Measurements from ENCODE around the gene PI16.

The PI16 gene

DNA sequence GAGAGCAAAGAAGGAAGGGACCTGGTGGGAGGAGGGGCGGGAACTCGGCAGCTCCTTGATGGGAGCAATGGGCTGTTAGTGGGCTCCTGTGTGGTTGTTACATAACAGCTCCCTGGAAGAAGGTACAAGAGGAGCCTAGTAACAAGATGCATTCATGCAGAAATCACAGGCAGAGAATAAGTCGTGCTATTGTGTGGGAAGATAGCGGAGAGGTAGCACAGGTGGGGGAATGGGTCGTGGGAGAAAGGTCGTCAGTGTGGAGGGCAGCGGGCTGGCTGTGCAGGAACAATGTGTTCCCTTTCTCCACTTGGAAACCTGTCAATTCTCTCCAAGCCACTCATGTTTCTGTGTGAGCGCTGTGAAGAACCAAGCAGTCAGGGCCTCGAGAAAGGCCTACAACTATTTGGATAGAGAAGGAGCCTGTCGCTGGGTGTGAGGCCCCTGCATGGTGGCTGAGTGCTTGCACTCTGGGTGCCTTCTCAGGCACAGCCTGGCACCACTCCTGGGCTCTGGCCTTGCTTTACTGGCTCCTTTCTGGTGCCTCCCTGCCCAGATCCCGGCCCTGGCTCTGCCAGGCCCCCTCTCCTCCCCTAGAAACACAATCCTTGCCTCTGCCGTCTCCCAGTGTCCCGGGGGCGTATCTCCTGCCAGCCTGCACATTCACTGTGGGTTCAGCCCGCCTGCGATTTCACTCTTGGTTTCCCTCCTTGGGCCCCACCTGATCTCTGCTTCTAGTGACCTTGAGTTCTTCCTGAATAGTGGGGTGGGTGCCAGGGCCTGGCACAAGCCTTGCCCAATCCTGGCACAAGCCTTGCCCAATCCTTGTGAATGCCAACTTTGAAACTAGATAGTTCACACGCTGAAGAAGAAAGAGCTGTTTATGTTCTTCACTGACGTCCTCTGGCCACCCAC lies 43.5 kb downstream of the PI16 start:
- Histone ChIP-seq H3K4me3 (ENCODE audit: insufficient read length, low read depth) (no peak overlapping the region), H3K9ac (ENCODE audit: insufficient read length, low read depth) (no peak overlapping the region), H3K4me1 (ENCODE audit: insufficient read depth, insufficient read length) (peaks cover 8% of the 10 kb centered on the region), H3K9me3 (ENCODE audit: insufficient read depth, low read length) (no peaks in the 10 kb centered on the region), H3K36me3 (ENCODE audit: insufficient read depth, insufficient read length, low read length) (no peaks in the 10 kb centered on the region), H3K27me3 (ENCODE audit: insufficient read depth, insufficient read length) (no peaks in the 10 kb centered on the region)
- TF ChIP-seq SUZ12 (IDR thresholded peaks at IDR 0.05; ENCODE audit: extremely low read depth, insufficient read depth, insufficient read length) (no peak), ZNF274 (IDR thresholded peaks at IDR 0.05; ENCODE audit: low read depth, low read length) (no peak), YY1 (IDR thresholded peaks at IDR 0.05; ENCODE audit: insufficient read depth, insufficient read length) (no peak)
- no peak for DNase-seq (ENCODE audit: low read depth, low spot score)

DNA sequence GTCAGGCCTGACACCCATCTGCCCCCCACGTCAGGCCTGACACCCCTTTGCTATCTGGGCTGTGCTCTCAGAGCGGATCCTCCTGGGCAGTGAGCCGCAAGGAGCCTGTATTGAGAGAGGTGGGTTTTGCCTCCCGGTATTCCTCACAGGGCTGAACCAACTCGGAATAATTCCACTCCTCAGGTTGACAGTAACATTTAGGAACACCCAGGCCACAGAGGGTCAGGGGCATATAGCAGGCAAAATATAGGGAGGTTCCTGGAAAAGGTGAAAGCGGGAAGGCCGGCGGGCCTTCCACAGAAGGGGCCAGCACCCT lies 44.1 kb downstream of the PI16 start:
- TF ChIP-seq ZNF274 (IDR thresholded peaks at IDR 0.05; ENCODE audit: low read depth, low read length) (no peak), YY1 (IDR thresholded peaks at IDR 0.05; ENCODE audit: insufficient read depth, insufficient read length) (no peak), SUZ12 (IDR thresholded peaks at IDR 0.05; ENCODE audit: extremely low read depth, insufficient read depth, insufficient read length) (no peak)
- Histone ChIP-seq H3K27me3 (ENCODE audit: insufficient read depth, insufficient read length) (no peaks in the 10 kb centered on the region), H3K9me3 (ENCODE audit: insufficient read depth, low read length) (no peaks in the 10 kb centered on the region), H3K9ac (ENCODE audit: insufficient read length, low read depth) (no peak overlapping the region), H3K4me3 (ENCODE audit: insufficient read length, low read depth) (no peak overlapping the region), H3K36me3 (ENCODE audit: insufficient read depth, insufficient read length, low read length) (no peaks in the 10 kb centered on the region), H3K4me1 (ENCODE audit: insufficient read depth, insufficient read length) (peaks cover 8% of the 10 kb centered on the region)
- no peak for DNase-seq (ENCODE audit: low read depth, low spot score)

DNA sequence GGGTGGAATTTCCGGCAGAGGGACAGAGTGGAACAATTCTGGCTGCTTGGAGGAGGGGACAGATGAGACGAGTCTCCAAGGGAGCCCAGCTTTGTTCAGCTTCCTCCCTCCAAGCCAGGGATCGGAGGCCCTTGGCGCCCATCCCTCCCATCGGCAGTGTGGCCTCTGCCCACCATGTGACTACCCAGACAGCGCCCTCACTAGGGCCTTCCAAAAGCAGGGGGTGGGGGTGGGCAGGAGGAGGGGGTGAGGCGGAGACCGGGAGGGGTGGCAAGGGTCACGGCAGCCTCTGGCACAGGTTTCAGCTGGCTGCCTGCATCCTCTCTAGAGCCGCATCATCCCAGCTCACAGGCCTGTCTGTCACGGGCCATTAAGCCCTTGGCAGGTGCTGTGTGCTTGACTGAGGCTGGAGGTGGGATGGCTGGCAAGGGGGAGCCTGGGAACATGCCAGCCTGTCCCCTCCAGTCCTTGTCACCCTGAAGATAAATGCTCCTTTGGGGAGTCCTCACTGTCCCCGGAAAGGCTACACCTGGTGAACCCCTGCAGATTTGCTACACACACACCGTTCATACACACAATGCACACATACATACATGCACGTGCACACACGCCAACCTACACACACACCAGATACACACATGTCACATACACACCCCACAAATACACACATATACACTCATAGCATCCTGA lies 44.7 kb downstream of the PI16 start:
- DNase-seq (ENCODE audit: low read depth, low spot score): no peak
- TF ChIP-seq SUZ12 (IDR thresholded peaks at IDR 0.05; ENCODE audit: extremely low read depth, insufficient read depth, insufficient read length) (no peak), YY1 (IDR thresholded peaks at IDR 0.05; ENCODE audit: insufficient read depth, insufficient read length) (no peak), ZNF274 (IDR thresholded peaks at IDR 0.05; ENCODE audit: low read depth, low read length) (no peak)

DNA sequence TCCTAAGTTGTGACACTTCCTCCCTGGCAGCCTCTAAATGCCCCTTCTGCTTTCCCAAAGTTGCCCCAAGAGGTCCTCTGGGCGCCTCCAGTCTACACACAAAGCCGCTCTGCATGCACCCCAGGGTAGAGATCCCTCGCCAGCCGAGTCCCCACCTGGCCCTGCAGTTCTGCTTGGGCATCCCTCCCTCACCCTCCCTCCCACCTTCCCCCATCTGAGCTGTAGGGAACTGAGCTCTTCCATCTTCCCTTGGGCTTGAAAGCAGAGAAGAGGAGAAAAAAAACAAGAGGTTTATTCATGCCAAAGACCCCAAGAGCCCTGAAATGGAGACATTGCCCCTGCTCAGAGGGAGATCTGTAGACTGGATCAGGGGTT lies 45.2 kb downstream of the PI16 start:
- DNase-seq (ENCODE audit: low read depth, low spot score): no peak
- Histone ChIP-seq H3K4me3 (ENCODE audit: insufficient read length, low read depth) (no peak overlapping the region), H3K9ac (ENCODE audit: insufficient read length, low read depth) (no peak overlapping the region), H3K9me3 (ENCODE audit: insufficient read depth, low read length) (no peaks in the 10 kb centered on the region), H3K4me1 (ENCODE audit: insufficient read depth, insufficient read length) (peaks cover 8% of the 10 kb centered on the region), H3K36me3 (ENCODE audit: insufficient read depth, insufficient read length, low read length) (no peaks in the 10 kb centered on the region), H3K27me3 (ENCODE audit: insufficient read depth, insufficient read length) (no peaks in the 10 kb centered on the region)
- TF ChIP-seq SUZ12 (IDR thresholded peaks at IDR 0.05; ENCODE audit: extremely low read depth, insufficient read depth, insufficient read length): no peak
- no peak for TF ChIP-seq ZNF274 (IDR thresholded peaks at IDR 0.05; ENCODE audit: low read depth, low read length)
- TF ChIP-seq YY1 (IDR thresholded peaks at IDR 0.05; ENCODE audit: insufficient read depth, insufficient read length): no peak

More for the DNA sequence above, 44.7 kb downstream of the PI16 start:
- H3K9ac ChIP-seq (ENCODE audit: insufficient read length, low read depth): no peak overlapping the region
- no peaks in the 10 kb centered on the region for H3K9me3 ChIP-seq (ENCODE audit: insufficient read depth, low read length)
- H3K36me3 ChIP-seq (ENCODE audit: insufficient read depth, insufficient read length, low read length): no peaks in the 10 kb centered on the region
- H3K27me3 ChIP-seq (ENCODE audit: insufficient read depth, insufficient read length): no peaks in the 10 kb centered on the region
- no peak overlapping the region for H3K4me3 ChIP-seq (ENCODE audit: insufficient read length, low read depth)
- H3K4me1 ChIP-seq (ENCODE audit: insufficient read depth, insufficient read length): peaks cover 8% of the 10 kb centered on the region

DNA sequence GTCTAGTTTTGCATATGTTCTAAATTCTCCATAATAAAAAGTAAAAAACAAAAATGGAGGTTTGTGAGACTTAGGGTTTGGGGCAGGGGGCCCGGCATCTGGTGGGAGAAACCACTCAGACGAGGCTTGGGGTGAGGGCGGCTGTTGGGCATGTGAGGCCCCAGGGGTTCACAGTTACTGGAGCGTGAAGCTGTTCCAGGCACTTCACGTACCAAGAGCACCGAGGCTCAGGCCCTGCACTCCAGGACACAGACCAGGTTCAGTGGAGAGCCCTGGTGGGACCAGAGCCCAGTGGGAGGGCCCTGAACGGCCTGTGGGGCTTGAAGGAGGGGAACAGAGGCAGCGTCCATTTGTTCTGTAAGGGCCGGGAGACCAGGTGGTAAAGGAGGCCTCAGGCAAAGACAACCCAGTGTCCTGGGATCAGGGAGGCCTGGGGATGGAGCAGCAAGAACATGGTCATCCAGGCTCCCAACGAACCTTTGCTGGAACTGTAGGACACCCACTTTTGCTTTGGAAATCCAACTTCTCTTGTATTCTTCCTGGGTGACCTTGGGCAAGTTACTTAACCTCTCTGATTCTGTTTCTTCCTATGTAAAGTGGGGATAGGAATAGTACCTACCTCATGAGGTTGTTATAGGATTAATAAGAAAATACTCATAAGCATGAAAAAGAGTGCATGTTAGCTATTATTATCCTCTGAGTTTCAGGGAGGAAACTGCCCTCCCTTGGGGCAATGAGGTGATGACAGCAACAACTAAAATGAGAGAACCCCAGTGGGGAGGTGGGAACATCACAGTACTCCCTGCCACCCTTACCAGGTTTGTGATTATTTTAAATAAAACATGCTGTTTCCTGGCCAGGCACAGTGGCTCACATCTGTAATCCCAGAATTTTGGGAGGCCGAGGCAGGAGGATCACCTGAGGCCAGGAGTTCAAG lies 49.8 kb downstream of the PI16 start:
- TF ChIP-seq YY1 (IDR thresholded peaks at IDR 0.05; ENCODE audit: insufficient read depth, insufficient read length) (no peak), SUZ12 (IDR thresholded peaks at IDR 0.05; ENCODE audit: extremely low read depth, insufficient read depth, insufficient read length) (no peak), ZNF274 (IDR thresholded peaks at IDR 0.05; ENCODE audit: low read depth, low read length) (no peak)
- Histone ChIP-seq H3K36me3 (ENCODE audit: insufficient read depth, insufficient read length, low read length) (no peaks in the 10 kb centered on the region), H3K4me1 (ENCODE audit: insufficient read depth, insufficient read length) (no peaks in the 10 kb centered on the region), H3K9ac (ENCODE audit: insufficient read length, low read depth) (no peak overlapping the region), H3K9me3 (ENCODE audit: insufficient read depth, low read length) (no peaks in the 10 kb centered on the region), H3K27me3 (ENCODE audit: insufficient read depth, insufficient read length) (no peaks in the 10 kb centered on the region), H3K4me3 (ENCODE audit: insufficient read length, low read depth) (no peak overlapping the region)
- no peak for DNase-seq (ENCODE audit: low read depth, low spot score)

DNA sequence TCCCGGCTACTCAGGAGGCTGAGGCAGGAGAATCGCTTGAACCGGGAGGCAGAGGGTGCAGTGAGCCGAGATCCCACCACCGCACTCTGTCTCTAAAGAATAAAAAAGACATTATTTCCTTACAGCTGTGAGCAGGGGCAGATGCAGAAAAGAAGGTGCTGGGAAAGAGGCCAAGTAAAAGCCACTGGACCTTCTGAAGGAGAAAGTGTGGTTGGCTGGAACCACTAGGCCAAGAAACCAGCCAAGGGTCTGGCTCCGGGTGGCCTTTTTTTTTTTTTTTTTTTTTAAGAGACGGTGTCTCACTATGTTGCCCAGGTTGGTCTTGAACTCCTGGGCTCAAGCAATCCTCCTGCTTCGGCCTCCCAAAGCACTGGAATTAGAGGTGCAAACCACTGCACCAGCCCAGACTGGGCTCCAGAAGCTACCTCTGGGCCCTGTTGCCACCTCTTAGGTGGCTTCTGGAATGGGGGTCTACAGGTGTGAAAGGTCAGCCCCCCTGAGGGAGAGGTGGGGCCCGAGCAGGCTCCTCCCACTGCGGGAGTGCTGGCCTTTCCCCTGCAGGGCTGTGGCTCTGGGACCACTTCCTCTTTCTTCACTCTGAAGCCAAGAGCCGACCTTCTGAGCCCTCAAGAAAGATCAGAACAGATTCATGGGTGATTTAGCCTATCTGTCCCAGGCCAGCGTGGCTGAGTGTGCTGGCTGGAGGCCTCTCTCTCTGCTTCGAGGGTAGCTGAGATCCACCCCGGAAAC lies 50.7 kb downstream of the PI16 start, which contains the start of gene FGD2:
Gene FGD2 (plus strand): TSS at position 595 of the 750 bp plus-strand sequence. CDS start 163 bp downstream, outside the sequence.
- no peak within 1 kb of the TSS for H3K9ac ChIP-seq (ENCODE audit: insufficient read length, low read depth)
- no peak within 1 kb of the TSS for H3K4me3 ChIP-seq (ENCODE audit: insufficient read length, low read depth)
- no peaks in the 10 kb centered on the region for H3K36me3 ChIP-seq (ENCODE audit: insufficient read depth, insufficient read length, low read length)
- no peak for TF ChIP-seq YY1 (IDR thresholded peaks at IDR 0.05; ENCODE audit: insufficient read depth, insufficient read length)
- no peak for TF ChIP-seq ZNF274 (IDR thresholded peaks at IDR 0.05; ENCODE audit: low read depth, low read length)
- TF ChIP-seq SUZ12 (IDR thresholded peaks at IDR 0.05; ENCODE audit: extremely low read depth, insufficient read depth, insufficient read length): no peak
- H3K27me3 ChIP-seq (ENCODE audit: insufficient read depth, insufficient read length): no peaks in the 10 kb centered on the region
- H3K4me1 ChIP-seq (ENCODE audit: insufficient read depth, insufficient read length): no peaks in the 10 kb centered on the region
- no peak for DNase-seq (ENCODE audit: low read depth, low spot score)
- no peaks in the 10 kb centered on the region for H3K9me3 ChIP-seq (ENCODE audit: insufficient read depth, low read length)

Data from NT2/D1 (cell line).